NT2/D1 (cell line): ENCODE measurements around the gene INPP5D.

Experiments used
- DNase-seq: peaks from one replicate; pipeline ENCODE4 v3.0.0-alpha.2; 2011; ENCODE audit warnings: low read depth, low spot score
- H3K27me3 ChIP-seq: 2 replicates; pipeline ENCODE4 v1.6.0; 2011; ENCODE audit warnings: mild to moderate bottlenecking; ENCODE audit not compliant: insufficient read length, insufficient read depth
- H3K36me3 ChIP-seq: 2 replicates; pipeline ENCODE4 v1.6.1; 2011; ENCODE audit warnings: mild to moderate bottlenecking, low read length, mixed read lengths; ENCODE audit not compliant: insufficient read depth, insufficient read length
- H3K4me1 ChIP-seq: 2 replicates; pipeline ENCODE4 v1.5.1; 2011; ENCODE audit not compliant: insufficient read depth, insufficient read length
- H3K4me3 ChIP-seq: 2 replicates; pipeline ENCODE4 v1.5.1; 2011; ENCODE audit warnings: low read depth; ENCODE audit not compliant: insufficient read length
- H3K9ac ChIP-seq: 2 replicates; pipeline ENCODE4 v1.6.0; 2011; ENCODE audit warnings: low read depth; ENCODE audit not compliant: insufficient read length
- H3K9me3 ChIP-seq: 2 replicates; pipeline ENCODE4 v1.5.1; 2011; ENCODE audit warnings: mild to moderate bottlenecking, low read length; ENCODE audit not compliant: insufficient read depth
- SUZ12 ChIP-seq: IDR thresholded peaks from 2 replicates; pipeline ENCODE4 v1.6.1; 2011; ENCODE audit not compliant: insufficient read length, insufficient read depth; ENCODE audit errors: extremely low read depth
- YY1 ChIP-seq: IDR thresholded peaks from 2 replicates; pipeline ENCODE4 v1.6.1; 2011; ENCODE audit not compliant: insufficient read length, insufficient read depth
- ZNF274 ChIP-seq: IDR thresholded peaks from 2 replicates; pipeline ENCODE4 v1.6.1; 2011; ENCODE audit warnings: mild to moderate bottlenecking, low read depth, low read length

The INPP5D gene

GRCh38 chr2:233250568-233250967 is 190.4 kb downstream of the INPP5D start:
- Histone ChIP-seq H3K4me3 (no peak overlapping the region), H3K27me3 (no peaks in the 10 kb centered on the region), H3K9me3 (peaks cover 17% of the 10 kb centered on the region), H3K9ac (no peak overlapping the region), H3K4me1 (no peaks in the 10 kb centered on the region), H3K36me3 (peaks cover 19% of the 10 kb centered on the region)
- TF ChIP-seq SUZ12 (no peak), ZNF274 (no peak), YY1 (no peak)
- DNase-seq = no peak

- H3K4me3 ChIP-seq = no peak overlapping the region
- H3K9ac ChIP-seq = no peak overlapping the region
- no peak for DNase-seq
Measured at GRCh38 chr2:233250985-233251305, 190.8 kb downstream of the INPP5D start.

GRCh38 chr2:233251306-233252116 is 191.4 kb downstream of the INPP5D start, which contains the start of gene ATG16L1:
ATG16L1 (plus strand) TSS chr2:233251673; CDS start chr2:233251828, 155 bp downstream.
- H3K27me3 ChIP-seq = no peaks in the 10 kb centered on the region
- DNase-seq = peak; percentile 96
- no peak for TF ChIP-seq YY1
- peak within 1 kb of the TSS; percentile 98 for H3K9ac ChIP-seq
- peaks cover 17% of the 10 kb centered on the region for H3K9me3 ChIP-seq
- no peaks in the 10 kb centered on the region for H3K4me1 ChIP-seq
- peak within 1 kb of the TSS; percentile 98 for H3K4me3 ChIP-seq
- H3K36me3 ChIP-seq = peaks cover 28% of the 10 kb centered on the region

More at GRCh38 chr2:233250985-233251305, 190.8 kb downstream of the INPP5D start:
- peaks cover 22% of the 10 kb centered on the region for H3K36me3 ChIP-seq
- TF ChIP-seq SUZ12 = no peak
- TF ChIP-seq YY1 = no peak
- no peak for TF ChIP-seq ZNF274
- no peaks in the 10 kb centered on the region for H3K4me1 ChIP-seq
- H3K9me3 ChIP-seq = peaks cover 17% of the 10 kb centered on the region
- no peaks in the 10 kb centered on the region for H3K27me3 ChIP-seq

- no peak for DNase-seq
- peaks cover 35% of the 10 kb centered on the region for H3K36me3 ChIP-seq
- no peaks in the 10 kb centered on the region for H3K27me3 ChIP-seq
- H3K4me3 ChIP-seq = peak overlapping the region; percentile 98
- peak overlapping the region; percentile 98 for H3K9ac ChIP-seq
- TF ChIP-seq SUZ12 (no peak), YY1 (no peak), ZNF274 (no peak)
- H3K9me3 ChIP-seq = peaks cover 17% of the 10 kb centered on the region
- no peaks in the 10 kb centered on the region for H3K4me1 ChIP-seq
Measured at GRCh38 chr2:233252227-233252626, 192.1 kb downstream of the INPP5D start.

- no peak overlapping the region for H3K9ac ChIP-seq
- H3K9me3 ChIP-seq = peaks cover 9% of the 10 kb centered on the region
- no peaks in the 10 kb centered on the region for H3K27me3 ChIP-seq
- TF ChIP-seq ZNF274 = no peak
- TF ChIP-seq SUZ12 = no peak
- no peak for TF ChIP-seq YY1
- DNase-seq = no peak
- H3K4me3 ChIP-seq = no peak overlapping the region
- no peaks in the 10 kb centered on the region for H3K4me1 ChIP-seq
- peaks cover 61% of the 10 kb centered on the region for H3K36me3 ChIP-seq
Measured at GRCh38 chr2:233255151-233255550, 195.0 kb downstream of the INPP5D start.

GRCh38 chr2:233256048-233256447 is 195.9 kb downstream of the INPP5D start:
- no peaks in the 10 kb centered on the region for H3K27me3 ChIP-seq
- no peak for DNase-seq
- H3K36me3 ChIP-seq = peaks cover 69% of the 10 kb centered on the region
- H3K9ac ChIP-seq = no peak overlapping the region
- H3K4me1 ChIP-seq = no peaks in the 10 kb centered on the region
- peaks cover under 1% of the 10 kb centered on the region; the same call in 1 of the 2 replicates for H3K9me3 ChIP-seq
- no peak overlapping the region for H3K4me3 ChIP-seq
- no peak for TF ChIP-seq ZNF274
- no peak for TF ChIP-seq YY1
- TF ChIP-seq SUZ12 = no peak
